GM12801 (cell line): Measurements from ENCODE around the gene CTBP2.

Experiments
- TF ChIP-seq, protein P1 (sequence below): IDR thresholded peaks from one replicate; pipeline ENCODE4 v1.5.1; 2011; ENCODE audit warnings: control low read depth; ENCODE audit not compliant: insufficient read length; ENCODE audit errors: extremely low read depth

The CTBP2 gene

DNA sequence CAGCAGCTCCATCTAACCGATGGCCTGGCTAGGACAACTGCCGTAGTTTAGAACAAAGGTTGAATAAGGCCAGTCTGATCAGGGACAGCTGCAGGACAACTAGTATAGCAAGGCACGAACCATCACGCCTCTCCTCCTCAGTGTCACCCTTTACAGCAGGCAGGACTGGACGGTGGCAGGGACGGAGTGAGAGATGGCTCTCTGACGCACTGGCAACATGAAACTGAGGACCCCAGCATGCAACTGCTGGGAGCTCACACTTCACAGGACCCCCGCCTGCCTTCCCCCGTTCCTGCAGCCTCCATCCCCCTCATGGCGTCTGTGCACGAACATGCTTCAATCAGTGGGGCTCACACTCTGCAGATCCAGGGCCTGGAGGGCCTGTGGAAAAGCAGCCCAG, 164.8 kb downstream of the CTBP2 start:
- TF ChIP-seq, protein P1, sequence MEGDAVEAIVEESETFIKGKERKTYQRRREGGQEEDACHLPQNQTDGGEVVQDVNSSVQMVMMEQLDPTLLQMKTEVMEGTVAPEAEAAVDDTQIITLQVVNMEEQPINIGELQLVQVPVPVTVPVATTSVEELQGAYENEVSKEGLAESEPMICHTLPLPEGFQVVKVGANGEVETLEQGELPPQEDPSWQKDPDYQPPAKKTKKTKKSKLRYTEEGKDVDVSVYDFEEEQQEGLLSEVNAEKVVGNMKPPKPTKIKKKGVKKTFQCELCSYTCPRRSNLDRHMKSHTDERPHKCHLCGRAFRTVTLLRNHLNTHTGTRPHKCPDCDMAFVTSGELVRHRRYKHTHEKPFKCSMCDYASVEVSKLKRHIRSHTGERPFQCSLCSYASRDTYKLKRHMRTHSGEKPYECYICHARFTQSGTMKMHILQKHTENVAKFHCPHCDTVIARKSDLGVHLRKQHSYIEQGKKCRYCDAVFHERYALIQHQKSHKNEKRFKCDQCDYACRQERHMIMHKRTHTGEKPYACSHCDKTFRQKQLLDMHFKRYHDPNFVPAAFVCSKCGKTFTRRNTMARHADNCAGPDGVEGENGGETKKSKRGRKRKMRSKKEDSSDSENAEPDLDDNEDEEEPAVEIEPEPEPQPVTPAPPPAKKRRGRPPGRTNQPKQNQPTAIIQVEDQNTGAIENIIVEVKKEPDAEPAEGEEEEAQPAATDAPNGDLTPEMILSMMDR: no peak

DNA sequence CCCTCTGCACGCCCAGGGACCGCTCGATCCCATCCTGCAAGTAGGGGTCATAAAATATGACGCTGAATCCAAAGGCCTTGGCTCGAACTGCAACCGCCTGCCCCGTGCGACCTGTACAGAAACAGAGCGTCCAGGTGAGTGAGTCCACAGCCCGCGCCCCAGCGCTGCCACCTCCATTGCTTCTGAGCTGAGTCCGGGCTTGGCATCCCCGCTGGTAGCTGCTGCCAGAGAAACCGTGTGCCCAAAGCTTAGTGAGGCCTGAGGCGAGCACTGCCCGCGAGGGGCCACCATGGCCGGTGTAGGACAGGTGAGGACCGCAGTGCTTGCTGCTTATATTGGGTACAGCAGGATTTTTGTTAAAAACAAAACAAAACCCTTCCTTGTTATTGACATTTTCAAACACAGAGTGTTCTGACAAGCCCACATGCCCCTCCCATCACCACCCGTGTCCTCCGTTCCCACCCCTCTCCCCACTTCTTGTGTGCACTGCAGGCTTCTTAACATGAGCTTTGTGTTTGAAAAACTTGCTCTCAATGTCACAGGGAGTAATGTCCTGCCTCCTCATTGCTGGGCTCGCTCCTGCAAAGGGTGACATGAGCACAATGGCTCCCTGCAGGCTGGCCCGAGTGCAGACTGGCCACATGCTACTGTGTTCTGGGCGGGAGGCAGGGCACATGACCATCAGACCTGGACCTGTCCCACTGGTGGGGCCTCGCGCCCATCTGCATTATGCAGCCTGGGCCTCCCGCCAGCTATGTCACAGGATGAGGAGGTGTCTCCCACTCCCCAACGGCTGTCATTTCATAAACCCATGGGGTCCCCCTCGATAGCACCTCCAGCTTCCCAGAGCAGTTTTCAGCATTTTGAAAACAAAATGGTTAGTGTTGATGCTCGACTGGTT, 165.5 kb downstream of the CTBP2 start:
- TF ChIP-seq, protein P1: no peak

DNA sequence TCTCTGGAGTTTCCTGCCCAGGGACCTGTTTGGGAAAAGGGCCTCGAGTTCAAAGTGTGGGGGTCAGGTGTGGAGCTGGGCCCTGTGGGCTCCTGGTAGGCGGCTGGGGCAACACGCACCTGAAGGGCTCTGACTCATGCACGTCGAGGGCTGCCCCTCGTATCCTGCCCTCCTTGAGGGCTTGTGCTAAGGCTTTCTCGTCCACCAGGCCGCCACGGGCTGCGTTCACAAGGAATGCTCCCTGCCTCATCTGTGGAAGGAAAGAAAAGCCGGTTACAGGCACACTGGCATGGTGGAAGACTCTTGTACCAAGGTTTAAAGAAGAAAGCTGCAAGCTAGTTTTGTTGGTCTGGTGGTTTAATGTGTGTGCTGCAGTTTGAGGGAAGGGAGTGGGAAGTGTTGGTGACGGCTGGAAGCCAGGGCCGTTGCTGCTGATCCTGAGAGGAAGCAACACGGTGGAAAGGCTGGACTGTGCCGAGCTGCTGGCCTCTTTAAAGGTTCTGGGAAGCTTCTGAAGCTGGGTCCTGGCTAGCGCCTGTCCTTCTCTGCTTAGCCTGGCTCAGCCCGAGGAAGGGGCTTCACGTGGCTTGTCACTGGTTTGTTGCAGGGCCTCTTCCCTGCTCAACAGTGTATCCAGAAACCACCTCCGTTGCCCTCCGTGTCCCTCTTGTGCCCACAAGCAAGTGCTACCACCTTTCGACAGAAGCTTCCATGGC, 166.5 kb downstream of the CTBP2 start:
- TF ChIP-seq, protein P1: no peak

DNA sequence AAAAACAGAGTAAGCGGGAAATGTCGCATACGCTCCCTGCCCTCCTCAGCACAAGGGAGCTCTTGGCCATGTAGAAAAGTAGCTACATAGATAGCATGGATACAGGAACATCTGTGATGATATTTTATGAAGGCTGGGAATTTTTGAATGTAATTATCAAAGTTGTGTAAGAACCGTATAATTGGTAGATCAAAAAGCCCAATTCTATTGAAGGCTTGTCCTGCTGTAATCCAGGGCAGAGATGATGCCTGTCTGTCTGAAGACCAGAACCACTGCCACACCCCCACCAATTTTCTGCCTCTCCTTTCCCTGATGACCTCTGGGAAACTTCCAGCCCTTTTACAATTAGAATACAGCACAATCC, 167.0 kb downstream of the CTBP2 start:
- TF ChIP-seq, protein P1: no peak

DNA sequence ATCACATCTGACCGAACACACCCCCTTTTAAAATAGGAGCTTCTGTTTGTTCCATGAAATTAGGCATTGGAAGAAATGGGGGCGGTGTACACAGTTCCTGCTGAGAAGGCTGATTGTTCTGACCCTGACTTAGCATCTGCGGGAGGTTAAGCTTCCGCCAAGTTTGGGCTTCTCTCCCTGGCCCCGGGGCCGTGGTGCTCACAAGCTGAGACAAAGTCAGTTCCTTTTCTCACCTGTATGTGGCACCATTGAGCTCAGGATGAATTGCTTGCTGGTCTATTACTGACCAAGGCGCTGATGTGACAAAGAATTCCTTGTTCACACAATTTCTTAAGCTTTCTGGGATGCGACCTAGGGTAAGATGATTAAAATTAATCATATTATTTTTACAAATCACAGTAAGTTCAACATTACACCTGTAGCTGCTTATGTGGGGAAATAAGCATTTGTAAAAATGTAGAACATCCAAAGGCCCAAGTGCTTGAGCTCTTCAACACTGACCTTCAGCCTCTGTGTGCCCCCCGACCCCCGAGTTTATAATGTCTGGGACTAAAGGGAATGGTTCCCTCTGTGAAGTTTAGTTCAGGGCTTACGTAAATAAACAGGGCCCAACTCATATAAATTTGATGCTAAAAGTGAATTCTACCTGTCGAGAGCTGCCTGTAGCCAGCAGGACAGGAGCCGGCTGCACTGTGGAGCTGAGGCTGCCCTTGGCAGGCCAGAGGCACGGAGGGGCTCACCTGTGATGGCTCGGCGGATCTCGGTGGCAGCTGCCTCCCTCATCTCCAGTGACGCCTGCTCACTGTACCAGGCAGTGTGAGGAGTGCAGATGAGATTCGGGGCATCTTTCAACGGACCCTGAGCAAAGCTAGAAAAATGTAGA, 167.7 kb downstream of the CTBP2 start:
- TF ChIP-seq, protein P1: no peak

DNA sequence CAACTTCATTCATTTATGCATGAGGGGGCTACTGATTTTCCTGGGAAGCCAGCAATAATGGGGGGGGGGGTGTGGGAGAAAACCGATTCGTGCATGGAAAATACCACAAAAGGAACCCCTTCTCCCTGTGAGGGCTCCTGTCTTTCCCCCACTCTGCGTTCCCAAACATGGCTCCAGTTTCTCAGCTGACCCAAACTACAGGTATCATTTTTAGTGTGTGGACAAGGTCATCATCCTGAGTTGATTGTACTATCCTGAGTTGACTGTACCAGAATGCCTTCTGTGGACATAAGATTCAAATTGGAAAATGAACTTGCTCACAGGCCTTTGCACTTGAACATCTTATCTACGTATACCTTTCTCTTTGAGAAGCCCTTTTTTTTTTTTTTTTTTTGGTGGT, 168.5 kb downstream of the CTBP2 start:
- TF ChIP-seq, protein P1: no peak
